AML-193 (cell line): ENCODE measurements around the gene MTHFR.
A peak's percentile ranks its signal among the peaks of the same experiment; 100 is the strongest.

Source experiments
- DNase-seq, 2 experiments: peaks; one replicate each; lab custom pipeline; 2025; lab: John Stamatoyannopoulos, UW

Gene MTHFR

DNA sequence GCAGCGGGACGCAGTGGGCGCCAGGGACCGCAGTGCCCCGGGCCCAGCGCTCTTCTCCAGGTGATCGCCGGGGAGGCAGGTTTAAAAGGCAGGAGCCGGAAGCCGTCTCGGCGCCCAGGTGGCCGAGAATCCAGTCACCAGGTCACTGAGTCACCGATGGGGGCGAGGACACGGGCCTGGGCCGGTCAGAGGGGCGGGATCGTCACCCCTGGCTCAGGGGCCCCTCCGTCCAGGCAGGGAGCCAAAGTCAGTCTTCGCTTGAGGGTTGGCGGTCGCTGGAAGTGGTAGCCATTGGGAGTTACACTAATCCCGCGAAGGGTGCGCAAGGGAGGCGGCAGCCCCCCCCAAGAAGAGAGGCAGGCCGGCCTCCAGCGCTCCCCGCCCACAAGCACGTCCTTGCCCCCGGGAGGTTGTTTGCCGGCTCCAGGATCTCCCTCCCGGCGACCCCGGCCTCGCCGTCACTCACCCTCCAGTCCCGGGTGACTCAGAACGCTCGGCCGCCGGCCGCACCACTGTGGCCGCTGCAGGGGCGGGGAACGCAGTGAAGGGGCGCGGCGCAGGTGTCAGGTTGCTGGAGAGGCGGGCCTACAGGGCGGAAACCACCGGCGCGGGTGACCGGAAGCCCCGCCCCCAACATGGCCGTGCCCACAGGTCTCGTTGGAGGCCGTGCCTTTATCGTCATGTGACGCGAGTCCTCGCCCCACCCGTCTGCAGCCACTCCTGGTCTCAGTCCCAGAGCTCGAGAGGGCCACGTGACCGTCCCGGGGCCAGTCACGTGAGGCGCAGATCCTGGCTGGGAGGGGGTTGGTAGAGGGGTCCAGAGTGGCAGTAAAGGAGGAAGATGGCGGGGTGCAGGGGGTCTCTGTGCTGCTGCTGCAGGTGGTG lies at the start of gene MTHFR, which contains the start of gene CLCN6:
Gene MTHFR, minus strand, starts transcription at position 543 of the 885 bp plus-strand sequence. CDS start 2,848 bp downstream, outside the sequence.
Gene CLCN6, plus strand, starts transcription at position 770 of the 885 bp plus-strand sequence. Its CDS starts 72 bp downstream, at position 842.
- peak; percentile 94 to 96 for DNase-seq

DNA sequence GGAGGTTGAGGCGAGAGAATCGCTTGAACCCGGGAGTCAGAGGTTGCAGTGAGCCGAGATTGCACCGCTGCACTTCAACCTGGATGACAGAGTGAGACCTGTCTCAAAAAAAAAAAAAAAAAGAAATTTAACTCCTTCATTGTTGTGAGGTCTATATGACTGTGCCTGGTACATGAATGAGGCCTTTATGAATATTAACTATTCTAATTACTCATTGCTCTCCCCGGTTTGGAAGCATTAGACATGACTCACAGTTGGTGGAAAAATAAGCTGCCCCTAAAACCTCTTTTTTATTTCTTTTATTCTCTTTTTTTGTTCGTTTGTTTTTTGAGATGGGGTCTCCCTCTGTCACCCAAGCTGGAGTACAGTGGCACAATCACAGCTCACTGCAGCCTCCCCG lies 49.7 kb upstream of the MTHFR start:
- DNase-seq: no peak

DNA sequence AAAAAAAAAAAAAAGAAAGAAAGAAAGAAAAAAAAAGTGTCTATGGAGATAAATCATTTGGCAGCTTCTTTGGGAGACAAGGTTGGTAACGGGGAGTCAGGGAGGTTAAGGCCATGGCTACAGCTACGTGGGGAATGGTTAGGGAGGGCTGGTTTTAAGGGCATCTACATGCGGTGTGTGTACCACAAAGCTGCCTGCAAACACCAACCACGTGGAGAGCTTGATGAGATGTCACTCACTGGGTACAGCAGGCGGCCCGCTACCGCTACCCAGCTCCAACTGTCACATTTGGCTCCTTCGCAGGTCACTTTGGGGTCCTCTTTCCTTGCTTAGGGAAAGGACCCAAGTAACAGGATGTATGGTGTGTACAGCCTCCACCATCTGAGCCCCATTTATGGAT lies 48.8 kb upstream of the MTHFR start:
- DNase-seq: no peak

DNA sequence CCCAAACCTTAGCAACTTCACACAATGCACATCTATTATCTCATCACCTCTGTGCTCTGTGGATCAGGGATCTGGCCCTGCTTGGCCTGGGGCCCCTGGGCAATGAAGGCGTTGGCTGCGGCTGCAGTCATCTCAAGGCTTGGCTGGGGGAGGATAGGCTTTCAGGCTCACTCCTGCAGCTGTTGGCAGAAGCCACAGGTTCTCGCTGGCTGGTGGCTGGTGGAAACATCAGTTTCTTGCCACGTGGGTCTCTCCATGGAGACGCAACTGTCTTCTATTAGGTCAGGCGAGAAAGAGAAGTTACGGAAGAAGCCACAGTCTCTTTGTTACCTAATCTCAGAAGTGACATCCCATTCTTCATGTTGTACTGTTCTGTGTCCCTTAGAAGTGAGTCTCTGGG lies 45.4 kb upstream of the MTHFR start:
- DNase-seq: peak; percentile 96 to 97

DNA sequence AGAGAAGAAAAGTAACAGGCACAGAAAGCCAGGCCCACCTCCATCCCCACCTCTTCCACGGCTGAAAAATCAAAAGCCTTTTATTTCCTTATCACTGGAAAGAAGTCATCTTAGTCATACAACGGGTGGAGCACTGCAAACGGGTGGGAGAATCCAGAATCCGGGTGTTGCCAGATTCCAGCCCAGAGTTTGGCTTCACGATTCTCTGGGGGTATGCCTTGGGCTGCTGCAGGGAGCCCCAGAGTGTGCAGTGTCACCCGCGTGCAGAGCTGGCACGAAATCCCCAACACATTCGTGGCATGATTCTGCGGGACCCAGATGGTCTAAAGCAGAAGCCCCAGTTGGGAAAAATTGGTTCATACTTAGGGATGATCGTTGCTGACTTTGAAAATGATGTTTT lies 44.4 kb upstream of the MTHFR start:
- DNase-seq: no peak

DNA sequence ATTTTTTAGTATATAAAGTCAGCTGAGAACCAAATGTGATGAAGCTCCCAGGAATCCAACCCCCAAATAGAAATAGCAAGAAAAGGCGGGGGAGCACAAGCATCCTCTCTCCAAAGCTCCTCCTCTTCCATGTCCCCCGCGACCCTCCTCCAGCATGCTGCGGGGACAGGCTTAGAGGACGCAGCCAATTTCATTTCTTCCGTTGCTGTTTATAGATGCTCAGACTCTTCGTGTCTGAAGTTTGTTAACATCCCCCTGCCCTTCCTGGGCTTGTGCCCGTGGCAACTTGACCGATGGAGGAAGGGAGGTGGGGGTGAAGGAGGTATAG lies 42.6 kb upstream of the MTHFR start:
- no peak for DNase-seq

DNA sequence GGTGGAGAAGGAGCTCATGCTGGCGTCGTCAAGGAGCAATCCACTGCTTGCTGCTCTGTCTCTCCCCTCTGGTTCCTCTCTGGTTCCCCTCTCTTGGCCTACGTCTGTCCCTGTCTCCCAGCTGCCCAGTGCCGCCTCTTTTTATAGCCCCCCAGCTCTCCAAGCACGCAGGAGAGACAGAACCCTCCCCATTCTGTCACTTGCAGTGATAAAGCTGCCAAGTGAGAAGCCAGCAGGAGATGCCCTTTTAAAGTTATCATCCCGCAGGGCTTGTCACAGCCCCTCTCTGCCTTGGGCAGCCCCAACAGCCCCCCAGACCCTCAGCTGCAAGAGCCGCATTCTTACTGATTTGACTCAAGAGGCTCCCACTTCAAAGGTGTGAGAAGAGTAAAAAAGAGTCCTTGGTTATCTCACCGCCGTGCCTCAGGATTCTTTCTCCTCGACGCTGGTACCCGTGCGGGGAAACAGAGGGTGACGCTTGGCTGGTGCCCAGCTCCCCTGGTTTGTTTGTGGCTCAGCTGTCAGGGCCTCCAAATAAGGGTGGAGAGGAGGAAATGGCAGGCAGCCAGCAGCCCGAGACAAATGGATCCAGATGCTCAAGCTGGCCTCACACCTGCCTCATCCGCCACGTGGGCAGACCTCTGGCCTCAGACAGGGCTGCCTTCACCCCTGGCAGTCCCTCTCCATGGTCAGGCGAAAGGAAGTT lies 42.1 kb upstream of the MTHFR start, which contains the start of gene NPPA:
Gene NPPA, minus strand, starts transcription at position 117 of the 706 bp plus-strand sequence. Its CDS starts 99 bp downstream, at position 18.
- no peak for DNase-seq

DNA sequence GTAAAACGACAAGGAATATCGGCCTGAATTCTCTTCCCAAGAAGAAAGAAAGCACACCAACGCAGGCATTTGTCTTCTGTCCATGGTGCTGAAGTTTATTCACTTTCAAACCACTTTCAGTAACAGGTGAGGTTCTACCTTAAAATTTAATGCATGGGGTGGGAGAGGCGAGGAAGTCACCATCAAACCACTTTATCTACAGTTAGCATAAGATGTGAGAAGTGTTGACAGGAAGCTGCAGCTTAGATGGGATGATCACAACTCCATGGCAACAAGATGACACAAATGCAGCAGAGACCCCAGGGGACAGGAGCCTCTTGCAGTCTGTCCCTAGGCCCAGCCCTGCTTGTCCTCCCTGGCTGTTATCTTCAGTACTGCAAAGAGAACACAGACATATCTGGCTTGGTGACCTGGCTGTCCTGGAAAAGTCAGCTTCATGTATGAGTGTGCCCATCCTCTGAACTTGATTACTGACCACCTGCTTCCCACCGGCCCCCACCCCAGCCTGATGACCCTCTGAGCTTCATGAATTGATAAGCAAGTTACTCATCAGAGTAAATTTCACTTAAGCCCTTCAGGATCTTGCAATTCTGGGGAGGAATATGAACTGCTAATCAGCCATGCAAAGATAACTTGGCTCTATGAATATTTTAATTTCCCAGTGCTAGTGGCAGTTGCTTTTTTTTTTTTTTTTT lies 40.0 kb upstream of the MTHFR start:
- DNase-seq: peak in 1 of 2 experiments; percentile 4

DNA sequence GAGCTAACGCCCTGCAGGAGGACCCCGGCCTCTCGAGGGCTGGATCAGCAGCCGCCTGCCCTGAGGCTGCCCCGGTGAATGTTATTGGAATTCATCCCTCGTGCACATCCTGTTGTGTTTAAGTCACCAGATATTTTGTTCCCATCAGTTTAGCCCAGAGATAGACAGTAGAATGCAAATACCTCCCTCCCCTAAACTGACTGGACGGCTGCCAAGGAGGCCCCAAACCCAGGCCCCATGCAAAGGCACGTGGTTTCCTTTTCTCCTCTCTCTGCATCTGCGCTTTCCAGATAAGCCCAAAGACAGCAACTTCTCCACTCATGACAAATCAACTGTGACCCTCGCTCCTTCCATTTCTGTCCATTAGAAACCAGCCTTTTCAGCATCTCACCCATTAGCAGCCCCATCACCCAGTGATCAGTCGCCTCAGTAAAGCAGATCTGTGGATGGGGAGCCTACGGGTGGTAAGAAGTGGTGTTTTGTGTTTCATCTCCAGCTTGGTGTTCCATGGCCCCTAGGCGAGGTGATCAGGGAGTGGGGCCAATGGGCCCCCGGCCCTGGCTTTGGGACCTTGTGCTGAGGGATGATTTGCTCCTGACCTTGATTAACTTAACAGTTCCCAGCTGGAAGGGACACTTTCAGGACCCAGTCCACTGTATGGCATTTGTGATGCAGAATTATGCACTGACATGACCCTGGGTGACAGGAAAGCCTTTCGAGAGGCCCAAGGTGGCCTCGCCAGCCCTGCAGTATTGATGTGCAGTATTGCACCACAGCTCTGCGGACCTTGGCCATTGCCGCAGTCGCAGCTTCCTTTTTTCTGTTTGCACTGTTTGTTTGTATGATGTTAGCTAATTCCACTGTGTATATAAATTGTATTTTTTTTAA lies 36.6 kb upstream of the MTHFR start:
- peak; percentile 18 to 34 for DNase-seq

DNA sequence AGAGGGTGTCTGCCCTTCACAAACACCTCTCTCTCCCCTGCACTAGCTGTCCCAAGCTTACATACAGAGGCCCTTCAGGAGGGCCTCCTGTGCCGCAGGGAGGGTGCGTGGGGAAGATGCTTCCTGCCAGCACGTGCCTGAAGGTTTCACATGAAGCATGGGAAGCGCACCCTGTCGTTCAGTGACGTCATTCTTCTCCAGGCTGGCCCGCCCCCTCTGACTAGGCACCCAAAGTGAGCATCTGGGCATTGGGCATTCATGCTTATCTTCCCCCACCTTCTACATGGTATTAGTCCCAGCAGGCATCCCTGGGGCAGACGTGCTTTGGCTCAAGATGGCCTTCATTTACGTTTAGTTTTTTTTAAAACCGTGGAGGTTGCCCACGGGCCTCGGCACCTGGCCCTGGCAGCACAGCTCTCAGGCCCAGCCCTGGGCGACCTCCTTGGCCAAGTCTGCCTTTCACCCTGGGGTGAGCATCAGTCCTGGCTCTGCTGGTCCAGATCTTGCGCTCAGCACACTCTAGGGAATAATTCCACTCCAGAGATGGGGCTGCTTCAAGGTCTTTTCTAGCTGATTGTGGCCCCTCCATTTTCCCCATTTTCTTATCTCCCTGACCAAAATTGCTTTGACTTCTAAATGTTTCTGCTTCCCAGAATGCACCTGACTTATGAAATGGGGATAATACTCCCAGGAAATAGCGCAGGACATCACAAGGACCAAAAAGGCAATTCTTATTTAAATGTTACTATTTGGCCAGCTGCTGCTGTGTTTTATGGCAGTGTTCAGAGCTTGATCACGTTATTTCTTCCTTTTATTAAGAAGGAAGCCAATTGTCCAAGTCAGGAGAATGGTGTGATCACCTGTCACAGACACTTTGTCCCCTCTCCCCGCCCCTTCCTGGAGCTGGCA lies 35.7 kb upstream of the MTHFR start:
- no peak for DNase-seq

DNA sequence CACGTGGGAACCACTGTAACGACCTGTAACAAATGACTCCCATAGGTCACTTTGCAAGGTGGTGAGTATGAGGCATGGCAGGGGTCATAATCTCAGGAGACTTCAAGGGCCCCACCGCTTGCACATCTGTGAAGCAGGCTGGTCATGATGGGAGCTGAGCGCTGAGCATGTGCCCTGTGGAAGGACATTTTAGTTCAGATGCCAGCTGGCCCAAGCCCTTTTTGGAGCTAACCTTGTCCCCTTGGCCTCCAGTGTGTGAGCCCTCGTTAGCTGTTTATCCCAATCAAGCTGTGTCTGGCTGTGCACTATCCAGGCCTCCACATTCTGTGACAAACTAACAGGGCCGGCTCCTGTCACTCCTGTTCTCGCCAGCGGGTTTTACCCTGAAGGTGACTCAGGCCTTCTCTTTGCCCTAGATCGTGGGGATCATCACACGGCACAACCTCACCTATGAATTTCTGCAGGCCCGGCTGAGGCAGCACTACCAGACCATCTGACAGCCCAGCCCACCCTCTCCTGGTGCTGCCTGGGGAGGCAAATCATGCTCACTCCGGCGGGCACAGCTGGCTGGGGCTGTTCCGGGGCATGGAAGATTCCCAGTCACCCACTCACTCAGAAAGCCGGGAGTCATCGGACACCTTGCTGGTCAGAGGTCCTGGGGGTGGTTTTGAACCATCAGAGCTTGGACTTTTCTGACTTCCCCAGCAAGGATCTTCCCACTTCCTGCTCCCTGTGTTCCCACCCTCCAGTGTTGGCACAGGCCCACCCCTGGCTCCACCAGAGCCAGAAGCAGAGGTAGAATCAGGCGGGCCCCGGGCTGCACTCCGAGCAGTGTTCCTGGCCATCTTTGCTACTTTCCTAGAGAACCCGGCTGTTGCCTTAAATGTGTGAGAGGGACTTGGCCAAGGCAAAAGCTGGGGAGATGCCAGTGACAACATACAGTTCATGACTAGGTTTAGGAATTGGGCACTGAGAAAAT lies 34.3 kb upstream of the MTHFR start:
- DNase-seq: no peak

DNA sequence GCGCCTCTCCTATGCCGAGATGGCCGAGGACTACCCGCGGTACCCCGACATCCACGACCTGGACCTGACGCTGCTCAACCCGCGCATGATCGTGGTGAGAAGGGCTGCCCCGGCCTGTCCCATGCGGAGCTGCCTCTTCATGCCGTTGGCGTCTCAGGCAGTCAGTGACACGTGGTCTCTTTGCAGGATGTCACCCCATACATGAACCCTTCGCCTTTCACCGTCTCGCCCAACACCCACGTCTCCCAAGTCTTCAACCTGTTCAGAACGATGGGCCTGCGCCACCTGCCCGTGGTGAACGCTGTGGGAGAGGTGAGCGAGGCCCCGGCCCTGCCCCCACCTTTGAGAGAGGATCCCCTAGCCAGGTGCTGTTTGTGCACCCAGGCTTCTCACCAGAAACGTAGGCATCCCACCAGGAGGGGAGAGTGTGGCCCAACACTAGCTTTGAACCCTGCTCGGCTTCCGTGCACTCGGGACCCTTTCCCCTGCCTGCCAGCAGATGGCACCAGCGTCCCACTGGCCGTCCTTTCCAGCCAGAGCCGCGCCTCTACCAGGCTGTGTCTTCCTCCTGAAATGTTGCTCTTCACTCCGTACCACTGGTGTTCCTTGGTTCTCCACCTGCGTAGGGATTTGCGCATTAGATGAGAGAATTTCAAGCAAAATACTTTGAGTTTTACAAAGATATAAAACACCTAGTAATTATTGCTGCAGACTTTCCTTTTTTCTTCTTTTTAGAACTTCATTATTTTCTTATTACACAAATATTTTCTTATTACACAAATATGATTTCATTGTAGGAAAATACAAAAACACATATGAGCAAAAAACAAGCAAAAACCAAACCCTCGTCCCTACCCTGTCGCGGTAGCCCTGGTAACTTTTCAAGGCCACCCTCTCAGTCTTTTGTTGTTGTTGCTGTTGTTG lies 32.8 kb upstream of the MTHFR start:
- DNase-seq: peak; percentile 29 to 36

DNA sequence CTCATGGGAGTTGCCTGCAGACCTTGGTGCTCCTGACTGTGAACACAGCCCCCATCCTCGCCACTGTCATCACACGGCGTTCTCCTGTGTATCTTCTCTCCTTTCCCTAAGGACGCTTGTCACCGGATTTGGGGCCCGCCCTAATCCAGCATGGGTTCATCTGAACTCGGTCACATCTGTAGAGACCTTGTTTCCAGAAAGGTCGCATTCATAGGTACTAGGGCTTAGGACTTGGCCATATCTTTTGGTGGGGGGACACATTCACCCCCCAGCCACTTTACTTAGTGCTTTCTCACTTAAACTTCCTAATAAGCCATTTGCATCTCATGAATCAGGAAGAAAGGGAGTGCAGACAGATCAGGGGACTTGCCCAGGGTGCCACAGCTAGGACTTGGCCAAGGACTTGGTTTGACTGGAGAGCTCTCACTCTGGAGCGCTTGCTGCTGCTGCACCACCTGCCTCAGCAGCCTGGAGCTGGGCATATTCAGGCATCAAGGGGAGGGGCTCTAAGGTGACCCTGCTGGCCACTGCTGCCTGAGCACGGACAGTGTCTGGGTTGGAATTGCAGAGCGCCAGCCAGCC lies 32.1 kb upstream of the MTHFR start:
- DNase-seq: no peak

DNA sequence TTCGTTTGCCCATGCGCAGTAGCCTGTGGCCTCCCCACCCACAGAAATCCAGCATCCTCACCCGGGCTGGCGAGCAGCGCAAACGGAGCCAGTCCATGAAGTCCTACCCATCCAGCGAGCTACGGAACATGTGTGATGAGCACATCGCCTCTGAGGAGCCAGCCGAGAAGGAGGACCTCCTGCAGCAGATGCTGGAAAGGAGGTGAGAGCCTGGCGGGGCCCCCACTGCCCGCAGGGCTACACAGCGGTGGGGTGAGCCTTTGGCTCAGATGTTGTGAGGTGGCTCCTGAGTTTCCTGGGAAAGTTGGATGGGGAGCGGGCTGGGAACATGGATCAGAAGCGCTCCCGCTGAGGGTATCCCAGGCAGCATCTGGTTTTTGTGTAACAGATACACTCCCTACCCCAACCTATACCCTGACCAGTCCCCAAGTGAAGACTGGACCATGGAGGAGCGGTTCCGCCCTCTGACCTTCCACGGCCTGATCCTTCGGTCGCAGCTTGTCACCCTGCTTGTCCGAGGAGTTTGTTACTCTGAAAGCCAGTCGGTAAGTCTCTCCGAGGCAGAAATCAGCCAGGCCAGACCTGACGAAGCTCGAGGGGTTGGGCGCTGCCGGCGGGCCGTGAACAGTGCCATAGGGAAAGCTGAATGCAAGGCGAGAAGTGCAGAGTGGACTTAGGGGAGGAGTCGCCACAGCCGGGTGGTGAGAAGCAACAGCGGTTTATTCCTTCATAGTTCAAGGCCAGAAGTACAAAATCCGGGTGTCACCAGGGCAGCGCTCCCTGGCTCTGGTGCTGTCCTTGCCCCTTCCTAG lies 31.4 kb upstream of the MTHFR start:
- no peak for DNase-seq

DNA sequence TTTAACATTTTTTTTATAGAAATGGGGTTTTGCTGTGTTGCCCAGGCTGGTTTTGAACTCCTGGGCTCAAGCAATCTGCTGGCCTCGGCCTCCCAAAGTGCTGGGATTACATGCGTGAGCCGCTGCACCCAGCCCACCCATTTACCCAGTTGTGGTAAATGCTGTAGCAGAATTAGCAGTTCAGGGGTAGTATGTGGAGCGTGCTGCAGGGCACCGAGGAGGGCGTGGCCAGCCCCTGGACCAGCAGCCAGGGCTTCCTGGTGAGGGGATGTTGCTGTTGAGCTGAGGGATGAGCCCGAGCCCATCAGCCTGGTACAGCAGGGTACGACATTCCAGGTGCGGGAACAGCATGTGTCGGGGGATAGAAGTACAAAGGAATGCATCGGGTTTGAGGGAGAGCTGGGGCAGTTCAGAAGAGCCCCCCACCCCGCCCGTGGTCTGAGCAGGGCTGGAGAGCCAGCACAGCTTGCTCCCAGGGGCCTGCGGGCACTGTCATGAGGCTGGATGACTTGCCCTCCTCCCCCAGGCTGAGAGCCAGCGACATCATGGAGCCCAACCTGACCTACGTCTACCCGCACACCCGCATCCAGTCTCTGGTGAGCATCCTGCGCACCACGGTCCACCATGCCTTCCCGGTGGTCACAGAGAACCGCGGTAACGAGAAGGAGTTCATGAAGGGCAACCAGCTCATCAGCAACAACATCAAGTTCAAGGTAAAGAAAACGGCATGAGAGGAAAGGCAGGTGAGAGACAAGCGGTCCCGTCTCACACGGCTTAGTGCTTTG lies 29.9 kb upstream of the MTHFR start:
- no peak for DNase-seq

DNA sequence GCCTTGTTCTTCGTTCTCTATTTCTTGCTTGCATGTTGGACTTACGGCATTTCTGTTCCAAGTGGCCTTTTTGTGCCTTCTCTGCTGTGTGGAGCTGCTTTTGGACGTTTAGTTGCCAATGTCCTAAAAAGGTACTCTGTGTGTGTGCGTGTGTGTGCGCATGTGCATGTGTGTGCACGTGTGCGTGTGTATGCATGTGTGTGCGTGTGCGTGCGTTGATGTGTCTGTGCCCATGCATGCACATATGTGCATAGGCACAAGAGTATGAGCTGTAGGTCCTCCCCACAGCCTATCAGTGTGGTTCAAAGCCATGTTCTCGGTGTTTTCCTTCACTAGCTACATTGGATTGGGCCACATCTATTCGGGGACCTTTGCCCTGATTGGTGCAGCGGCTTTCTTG lies 28.1 kb upstream of the MTHFR start:
- no peak for DNase-seq
